T follicular helper cell (primary cell): Measurements from ENCODE around the gene KCNK2.

Experiments used
- DNase-seq: peaks from one replicate; pipeline ENCODE4 v3.0.0-alpha.2; 2020; ENCODE audit warnings: low read depth
- total RNA-seq, 2 experiments: gene quantifications; one replicate each; lab custom pipeline; 2026; lab: John Stamatoyannopoulos, UW

KCNK2 gene
- 0 reads per million in 2 experiments for total RNA-seq

DNA sequence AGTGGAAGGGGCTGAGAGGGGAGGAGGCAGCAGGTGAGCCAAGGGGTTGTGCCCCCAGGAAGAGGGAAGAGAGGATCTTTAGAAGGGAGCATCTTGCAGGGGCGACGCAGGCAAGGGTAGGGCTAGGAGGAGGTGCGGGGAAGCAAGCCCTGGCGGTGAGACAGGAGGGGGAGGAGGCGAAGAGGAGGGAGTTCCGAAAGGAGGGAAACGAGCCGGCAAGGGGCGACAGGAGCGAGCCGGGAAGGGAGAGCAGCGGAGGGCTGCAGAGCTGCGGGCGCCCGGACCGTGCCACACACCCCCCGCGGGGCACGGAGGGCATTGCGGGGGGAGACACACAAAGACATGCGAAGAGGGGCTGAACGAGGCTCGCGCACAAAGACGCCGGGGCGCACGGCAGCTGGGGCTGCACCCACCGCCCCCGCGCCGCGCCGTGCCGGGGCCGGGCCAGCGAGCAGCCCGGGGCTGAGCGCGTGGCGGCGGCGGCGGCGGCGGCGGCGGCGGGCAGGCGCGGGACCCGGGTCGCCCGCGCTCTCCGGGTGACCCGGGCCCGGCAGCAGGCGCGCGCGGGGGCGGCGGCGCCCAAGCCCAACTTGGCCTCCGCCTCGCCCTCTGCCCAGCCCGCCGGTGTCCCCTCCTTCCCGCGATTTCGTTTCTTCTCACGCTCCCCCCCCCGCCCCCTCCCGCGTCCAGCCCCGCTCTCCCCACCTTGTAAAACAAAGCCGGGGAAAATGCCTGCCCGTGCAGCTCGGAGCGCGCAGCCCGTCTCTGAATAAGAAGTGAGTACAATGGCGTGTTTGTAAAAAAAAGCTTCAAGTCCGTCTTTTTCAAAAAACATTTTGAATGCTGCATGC, at the start of gene KCNK2:
TSS of gene KCNK2 (plus strand) at position 206 of the 851 bp plus-strand sequence. CDS start 649 bp downstream, outside the sequence.
- no peak for DNase-seq

DNA sequence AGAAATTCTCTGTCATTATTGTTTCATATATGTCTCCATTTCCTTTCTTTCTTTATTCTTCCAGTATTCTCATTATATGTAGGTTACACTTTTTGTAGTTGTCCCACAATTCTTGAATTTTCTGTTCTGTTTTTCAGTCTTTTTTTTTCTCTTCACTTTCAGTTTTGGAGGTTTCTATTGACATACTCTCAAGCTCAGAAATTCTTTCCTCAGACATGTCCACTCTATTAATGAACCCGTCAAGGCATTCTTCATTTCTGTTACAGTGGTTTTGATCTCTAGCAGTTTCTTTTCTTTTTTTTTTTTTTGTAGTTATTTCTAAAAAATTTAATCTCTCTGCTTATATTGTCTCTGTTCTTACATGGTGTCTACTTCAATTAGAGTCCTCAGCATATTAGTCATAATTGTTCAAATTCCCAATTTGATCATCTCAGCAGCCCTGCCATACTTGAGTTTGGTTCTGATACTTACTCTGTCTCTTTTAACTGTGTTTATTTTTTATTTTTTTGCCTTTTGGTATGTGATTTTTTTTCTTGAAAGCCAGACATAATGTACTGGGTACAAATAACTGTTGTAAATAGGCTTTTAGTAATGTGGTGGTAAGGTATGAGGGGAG, 49.5 kb upstream of the KCNK2 start:
- no peak for DNase-seq

GRCh38 chr1:215040190-215040589, 42.3 kb upstream of the KCNK2 start:
- no peak for DNase-seq

DNA sequence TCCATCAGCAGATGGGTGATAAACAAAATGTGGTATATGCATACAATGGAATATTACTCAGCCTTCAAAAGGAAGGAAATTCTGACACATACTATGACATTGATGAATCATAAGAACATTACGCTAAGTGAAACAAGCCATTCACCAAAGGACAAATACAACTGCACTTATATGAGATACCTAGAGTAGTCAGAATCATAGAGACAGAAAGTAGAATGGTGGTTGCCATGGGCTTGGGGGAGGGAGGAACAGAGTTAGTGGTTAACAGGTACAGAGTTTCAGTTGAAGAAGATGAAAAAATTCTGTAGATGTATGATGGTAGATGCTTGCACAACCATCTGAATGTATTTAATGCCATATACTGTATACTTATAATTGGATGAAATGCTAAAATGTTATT, 39.1 kb upstream of the KCNK2 start:
- DNase-seq: no peak

- DNase-seq: no peak
Observed at GRCh38 chr1:215044151-215044550, 38.4 kb upstream of the KCNK2 start.

DNA sequence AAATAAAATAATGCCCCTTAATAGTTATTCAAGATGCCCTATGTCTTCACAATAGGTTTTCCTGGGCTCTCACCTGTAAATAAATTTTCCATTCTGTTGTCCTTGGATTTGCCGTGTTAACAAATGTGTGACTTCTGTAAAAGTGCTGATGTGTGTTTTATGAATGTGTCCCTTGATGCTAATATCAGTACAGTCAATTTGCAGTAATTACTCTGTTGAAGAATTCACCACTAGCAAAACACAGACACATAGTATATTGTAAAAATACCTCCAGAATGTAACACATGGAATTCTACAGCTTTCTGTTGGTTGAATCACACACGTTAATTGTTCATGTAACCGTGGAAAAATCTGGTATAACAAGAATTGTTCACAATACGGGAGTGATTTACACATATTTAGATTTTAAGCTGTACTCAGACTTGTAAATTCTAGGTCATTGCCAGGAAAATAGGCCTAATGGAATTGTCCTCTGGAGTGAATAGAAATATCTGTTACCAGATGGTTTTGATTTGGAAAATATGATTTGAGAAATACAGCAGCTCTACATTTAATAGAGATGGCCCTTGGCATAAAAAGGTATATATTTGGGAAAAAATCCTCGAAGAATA, 36.7 kb upstream of the KCNK2 start:
- DNase-seq: no peak

DNA sequence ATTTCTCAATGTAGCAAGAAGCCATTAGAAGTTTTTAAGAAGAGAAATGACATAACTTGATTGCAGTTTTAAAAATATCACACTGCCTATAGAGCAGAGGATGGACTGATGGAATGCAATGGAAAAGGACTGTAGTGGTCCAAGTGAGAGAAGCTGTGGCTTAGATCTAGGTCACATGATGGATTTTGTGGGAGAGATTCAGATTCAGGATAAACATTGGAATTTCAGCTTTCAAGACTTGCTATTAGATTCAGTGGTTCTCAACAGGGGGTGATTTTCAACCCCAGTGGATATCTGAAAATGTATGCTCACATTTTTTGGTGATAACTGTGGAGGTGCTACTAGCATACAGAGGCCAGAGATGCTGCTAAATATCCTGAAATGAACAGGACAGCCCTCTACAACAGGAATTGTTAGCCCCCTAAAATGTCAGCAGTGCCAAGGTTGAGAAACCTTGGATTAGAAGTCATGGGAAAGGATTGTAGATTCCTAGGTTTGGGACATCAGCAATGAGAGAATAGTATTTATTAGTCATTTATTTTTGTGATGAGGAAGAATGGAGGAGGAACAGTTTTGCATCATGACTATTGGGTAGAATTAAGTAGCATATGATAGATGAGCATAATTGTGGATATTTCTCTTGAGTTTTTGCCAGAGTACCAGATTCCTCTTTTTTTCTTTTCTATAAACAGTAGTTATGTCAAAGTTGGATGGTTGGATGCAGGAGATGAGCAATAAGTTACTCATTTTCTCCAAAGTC, 30.1 kb upstream of the KCNK2 start:
- DNase-seq: no peak

DNA sequence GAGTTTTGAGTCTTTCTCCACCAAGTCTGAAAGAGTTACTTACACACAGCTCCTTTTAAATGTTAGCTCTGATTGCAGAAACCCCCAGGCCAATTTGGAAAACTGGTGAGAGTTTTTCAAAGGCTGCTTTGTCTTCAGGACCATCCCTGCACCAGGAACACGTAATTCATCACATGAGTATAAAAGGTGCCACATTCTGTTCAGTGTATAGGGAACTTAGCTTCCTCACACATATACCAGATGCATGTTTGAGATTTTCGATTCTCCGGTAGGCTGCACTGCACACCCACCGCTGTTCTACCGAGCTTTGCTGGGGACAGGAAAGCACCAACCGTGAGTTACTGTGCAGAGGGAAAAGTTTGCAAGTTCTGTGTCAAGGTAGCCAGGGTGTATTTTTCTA, 28.3 kb upstream of the KCNK2 start:
- no peak for DNase-seq

GRCh38 chr1:215055281-215055935, 27.1 kb upstream of the KCNK2 start:
- DNase-seq: no peak

GRCh38 chr1:215056584-215056983, 26.0 kb upstream of the KCNK2 start:
- no peak for DNase-seq

GRCh38 chr1:215059947-215060346, 22.6 kb upstream of the KCNK2 start:
- no peak for DNase-seq

- no peak for DNase-seq
Observed at GRCh38 chr1:215064327-215064726, 18.2 kb upstream of the KCNK2 start.

DNA sequence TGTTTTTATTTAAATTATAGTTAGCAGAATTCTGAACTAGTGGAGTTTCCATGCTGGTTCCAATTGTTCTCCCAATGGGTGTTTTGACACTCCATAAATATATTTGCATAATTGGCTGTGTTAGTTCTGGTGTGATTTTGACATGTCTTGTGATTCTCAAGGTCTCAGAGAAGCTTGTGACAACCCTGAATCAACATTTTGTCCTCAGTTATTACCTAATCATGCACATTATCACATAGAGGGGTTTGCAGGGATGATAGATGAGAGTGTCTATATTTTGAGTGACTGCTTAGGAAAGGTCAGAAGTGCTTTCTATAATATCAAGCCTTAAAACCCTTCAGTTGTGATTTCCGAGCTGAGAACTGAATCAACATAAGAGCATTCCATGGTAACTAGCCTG, 11.5 kb upstream of the KCNK2 start:
- DNase-seq: no peak

- no peak for DNase-seq
Observed at GRCh38 chr1:215076322-215076721, 6.2 kb upstream of the KCNK2 start.

DNA sequence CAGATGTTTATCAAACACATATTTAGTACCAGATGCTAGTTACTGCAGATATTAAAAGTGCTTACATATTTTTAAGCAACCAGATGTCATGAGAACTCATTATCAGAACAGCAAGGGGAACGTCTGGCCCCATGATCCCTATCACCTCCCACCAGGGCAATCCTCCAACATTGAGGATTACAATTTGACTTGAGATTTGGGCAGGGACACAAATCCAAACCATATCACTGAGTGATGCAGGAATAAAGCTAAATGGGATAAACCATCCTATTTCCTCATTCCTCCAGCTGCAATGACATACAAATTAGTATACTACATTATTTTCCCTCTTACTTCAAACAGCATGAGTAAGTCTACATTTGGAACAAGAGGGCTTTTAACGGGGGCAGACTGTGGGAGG, 3.1 kb upstream of the KCNK2 start:
- DNase-seq: no peak

DNA sequence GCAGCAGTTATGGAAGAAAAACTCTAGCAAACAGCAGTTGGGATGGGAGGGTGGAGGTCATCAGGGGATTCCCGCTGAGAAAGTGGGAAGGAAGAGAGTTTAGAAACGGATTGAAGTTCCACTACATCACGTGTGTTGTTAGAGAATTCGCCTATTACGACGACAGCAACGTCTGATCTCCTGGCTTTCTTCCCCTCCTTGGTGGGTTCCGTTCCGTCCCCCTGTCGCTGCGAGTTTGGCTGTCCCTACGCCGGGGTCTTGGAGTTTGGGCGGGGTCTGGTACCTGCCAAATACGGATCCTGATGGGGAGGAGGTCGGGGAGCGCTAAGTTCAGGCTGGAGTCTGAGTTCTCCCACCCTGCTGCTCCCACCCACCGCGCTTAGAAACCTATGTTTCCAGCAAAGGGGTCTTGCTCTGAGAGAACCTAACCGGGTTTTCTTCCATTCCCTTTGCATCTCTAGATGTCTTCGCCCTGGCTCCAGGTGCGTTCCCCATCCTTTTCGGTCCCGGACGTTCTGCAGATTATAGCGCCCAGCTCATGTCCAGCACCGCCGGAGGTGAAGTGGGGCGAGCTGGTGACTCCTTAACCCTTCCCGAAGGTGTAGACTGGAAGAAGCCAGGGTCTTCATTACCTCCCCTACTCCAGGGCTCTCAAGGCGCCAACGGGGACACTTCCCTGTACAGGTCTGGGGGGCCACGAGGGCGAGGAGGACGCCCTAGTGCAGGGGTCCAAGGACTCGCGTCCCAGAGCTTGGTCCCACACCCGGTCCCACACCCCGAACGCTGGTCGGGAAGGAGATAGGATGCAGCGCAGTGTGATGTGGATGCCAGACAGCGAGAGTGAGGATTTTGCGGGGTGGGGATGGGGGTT, 641 bp upstream of the KCNK2 start:
- no peak for DNase-seq

DNA sequence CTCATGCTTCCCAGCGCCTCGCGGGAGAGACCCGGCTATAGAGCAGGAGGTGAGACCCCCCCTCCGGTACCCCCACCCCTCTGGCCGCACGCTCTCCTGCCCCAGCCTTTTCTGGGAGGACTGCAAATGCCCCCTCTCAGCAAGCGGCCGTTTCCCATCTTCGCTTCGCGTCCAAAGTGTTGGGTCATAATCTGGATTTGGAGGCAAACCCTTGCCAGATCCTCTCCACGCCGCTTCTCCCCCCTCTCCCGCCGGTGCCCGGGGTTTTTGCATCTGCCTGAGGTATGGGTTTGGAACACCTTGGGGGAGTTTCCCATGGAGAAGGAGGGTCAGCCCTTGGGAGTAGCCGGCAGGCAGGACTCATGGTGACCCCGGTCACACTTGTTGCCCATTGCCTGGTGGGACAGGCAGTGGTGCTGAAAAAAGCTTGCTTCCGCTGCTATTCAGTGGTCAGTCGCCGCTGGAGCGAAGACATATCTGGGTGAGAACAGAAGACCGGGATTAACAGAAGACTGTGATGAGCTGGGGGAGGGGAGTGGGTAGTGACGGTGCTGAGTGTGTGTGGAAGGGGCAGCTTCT, 935 bp downstream of the KCNK2 start:
- DNase-seq: no peak

DNA sequence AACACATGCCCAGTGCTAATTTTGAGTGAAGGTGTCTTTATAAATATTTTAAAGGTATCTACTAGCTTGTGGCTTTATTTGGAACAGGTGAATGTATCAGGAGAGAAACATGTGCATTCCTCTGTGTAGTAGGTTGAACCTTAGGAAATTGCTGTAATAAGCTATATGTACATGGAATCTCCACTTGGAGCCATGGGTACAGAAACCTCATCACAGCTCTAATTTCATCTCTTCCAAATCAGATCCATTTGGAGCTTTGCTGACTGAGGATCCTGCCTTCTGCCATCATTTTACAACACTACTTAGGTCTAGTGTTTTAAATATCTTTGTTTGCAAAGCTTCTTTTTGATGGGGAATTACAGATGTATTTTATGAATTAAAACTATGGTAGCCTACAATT, 2.1 kb downstream of the KCNK2 start:
- DNase-seq: no peak

- DNase-seq: no peak
Observed at GRCh38 chr1:215087603-215088002, 5.1 kb downstream of the KCNK2 start.

GRCh38 chr1:215094381-215094780, 11.8 kb downstream of the KCNK2 start:
- no peak for DNase-seq
